Prostate gland (tissue), 2 donors: ENCODE measurements around the gene NRXN3. TPM values are rescaled to one million over a fixed set of nuclear protein-coding genes. Genes with fewer than 3 reads are reported as not detected.

Source experiments
- DNase-seq: peaks from one replicate; pipeline ENCODE4 v3.0.0-alpha.2; 2019; ENCODE audit warnings: low spot score
- H3K27ac ChIP-seq, 2 donors: fragments of 200-600 bp; sonication (generic); 2 replicates each; pipeline ENCODE4 v1.5.1; 2017 to 2019
- H3K27me3 ChIP-seq: fragments of 200-600 bp; sonication (generic); replicated peaks from 2 replicates; pipeline ENCODE4 v1.5.1; 2019; ENCODE audit not compliant: insufficient read depth
- H3K36me3 ChIP-seq, 2 donors: fragments of 200-600 bp; sonication (generic); 1 replicate in 1 of 2; 2 replicates in 1 of 2; pipeline versions ENCODE4 v1.5.1 to v1.8.1; 2017 to 2019
- H3K4me1 ChIP-seq: fragments of 200-600 bp; sonication (generic); replicated peaks from 2 replicates; pipeline ENCODE4 v1.5.1; 2019
- H3K4me3 ChIP-seq, 2 donors: fragments of 200-600 bp; sonication (generic); 2 replicates each; pipeline ENCODE4 v1.5.1; 2017 to 2019
- H3K9me3 ChIP-seq: fragments of 200-600 bp; sonication (generic); 2 replicates; pipeline ENCODE4 v1.5.1; 2017
- POLR2A ChIP-seq: fragments of 450-650 bp; IDR thresholded peaks from one replicate; pipeline ENCODE4 v1.6.1; 2016; ENCODE audit warnings: antibody characterized with exemption, mild to moderate bottlenecking
- POLR2AphosphoS5 ChIP-seq: sonication (generic); formaldehyde crosslinking; IDR thresholded peaks from one replicate; pipeline ENCODE4 v1.6.1; 2017; ENCODE audit warnings: antibody characterized with exemption
- WGBS: methylation state at CpG from one replicate; pipeline ENCODE4 v1.1.5; 2018; 5-methylcytosine and 5-hydroxymethylcytosine counted together
- intact Hi-C: fragments of 100-400 bp; cut with DNase I; formaldehyde crosslinking; loops from one replicate; pipeline ENCODE4 v1.14.2; 2022
- total RNA-seq, 2 donors: library from RNA; depleted of rRNA; stranded (reverse); fragments of >200 nt; gene quantifications; one replicate each; pipeline ENCODE4 v1.1.0, GENCODE V29; 2016
- TF ChIP-seq, protein P1 (sequence below), 4 experiments: fragments of 200-600 bp in 2 of 4; fragments of 450-650 bp in 2 of 4; sonication (generic) in 2 of 4; IDR thresholded peaks; 1 replicate in 3 of 4; 2 replicates in 1 of 4; pipeline ENCODE4 v1.5.1; 2016 to 2019; ENCODE audit warnings: antibody characterized with exemption in 4 of 4, mild to moderate bottlenecking in 2 of 4, moderate library complexity in 2 of 4

Gene NRXN3
- total RNA-seq, 2 donors from 2014 or later: 6.6 to 8.2 TPM

DNA sequence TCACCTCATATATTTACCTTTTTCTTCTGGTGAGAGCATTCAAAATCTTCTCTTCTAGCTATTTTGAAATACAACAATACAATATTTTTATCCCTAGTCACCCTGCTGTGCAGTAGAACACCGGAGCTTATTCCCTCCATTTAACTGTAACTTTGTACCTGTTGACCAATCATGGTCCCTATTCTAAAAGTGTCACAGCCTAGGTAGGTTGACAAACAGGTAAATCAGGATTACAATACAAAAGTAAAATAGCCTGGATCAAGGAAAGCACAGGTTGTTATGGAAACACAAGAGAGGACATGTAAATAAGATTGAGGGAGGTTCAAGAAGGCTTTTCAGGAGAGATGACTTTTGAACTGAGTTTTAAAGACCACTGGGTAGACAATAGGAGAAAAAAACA lies 1370.2 kb downstream of the NRXN3 start:
- WGBS: 63% methylated on average over 1 of the region's 1 CpG
- no peaks in the 10 kb centered on the region for H3K9me3 ChIP-seq
- H3K27me3 ChIP-seq: no peaks in the 10 kb centered on the region
- H3K4me1 ChIP-seq: no peaks in the 10 kb centered on the region
- H3K27ac ChIP-seq: no peak overlapping the region
- TF ChIP-seq POLR2A: no peak
- TF ChIP-seq POLR2AphosphoS5: peak; percentile 6
- TF ChIP-seq, protein P1, sequence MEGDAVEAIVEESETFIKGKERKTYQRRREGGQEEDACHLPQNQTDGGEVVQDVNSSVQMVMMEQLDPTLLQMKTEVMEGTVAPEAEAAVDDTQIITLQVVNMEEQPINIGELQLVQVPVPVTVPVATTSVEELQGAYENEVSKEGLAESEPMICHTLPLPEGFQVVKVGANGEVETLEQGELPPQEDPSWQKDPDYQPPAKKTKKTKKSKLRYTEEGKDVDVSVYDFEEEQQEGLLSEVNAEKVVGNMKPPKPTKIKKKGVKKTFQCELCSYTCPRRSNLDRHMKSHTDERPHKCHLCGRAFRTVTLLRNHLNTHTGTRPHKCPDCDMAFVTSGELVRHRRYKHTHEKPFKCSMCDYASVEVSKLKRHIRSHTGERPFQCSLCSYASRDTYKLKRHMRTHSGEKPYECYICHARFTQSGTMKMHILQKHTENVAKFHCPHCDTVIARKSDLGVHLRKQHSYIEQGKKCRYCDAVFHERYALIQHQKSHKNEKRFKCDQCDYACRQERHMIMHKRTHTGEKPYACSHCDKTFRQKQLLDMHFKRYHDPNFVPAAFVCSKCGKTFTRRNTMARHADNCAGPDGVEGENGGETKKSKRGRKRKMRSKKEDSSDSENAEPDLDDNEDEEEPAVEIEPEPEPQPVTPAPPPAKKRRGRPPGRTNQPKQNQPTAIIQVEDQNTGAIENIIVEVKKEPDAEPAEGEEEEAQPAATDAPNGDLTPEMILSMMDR (IDR thresholded peaks at IDR 0.05): no peak
- no peak for DNase-seq
- H3K4me3 ChIP-seq: no peak overlapping the region
- intact Hi-C loops: no loop called here
- H3K36me3 ChIP-seq: no peaks in the 10 kb centered on the region

DNA sequence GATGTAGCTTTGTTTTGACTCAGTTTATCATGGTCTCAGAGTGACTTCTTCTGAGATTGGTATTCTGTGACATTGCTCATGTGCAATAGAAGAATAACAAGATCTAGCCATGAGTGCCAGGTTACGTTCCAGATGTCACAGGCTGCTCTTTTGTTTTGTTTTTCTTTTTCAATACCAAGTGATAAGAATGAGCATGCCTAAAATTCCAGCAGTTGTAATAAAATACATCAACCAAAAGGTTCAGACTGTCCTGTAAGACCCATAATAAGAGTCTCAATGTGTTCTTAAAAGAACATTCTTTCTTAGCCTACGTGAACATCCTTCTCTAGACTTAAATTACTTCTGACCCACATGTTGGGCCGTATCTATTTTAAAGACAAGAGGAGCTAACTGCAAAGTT lies 1371.9 kb downstream of the NRXN3 start:
- WGBS: 32% methylated on average over 3 of the region's 3 CpGs
- intact Hi-C loops: no loop called here
- Histone ChIP-seq H3K27ac (no peak overlapping the region), H3K36me3 (no peaks in the 10 kb centered on the region), H3K4me3 (no peak overlapping the region), H3K9me3 (no peaks in the 10 kb centered on the region), H3K27me3 (no peaks in the 10 kb centered on the region), H3K4me1 (no peaks in the 10 kb centered on the region)
- TF ChIP-seq POLR2AphosphoS5 (no peak), POLR2A (no peak)
- TF ChIP-seq, protein P1 (IDR thresholded peaks at IDR 0.05): no peak
- DNase-seq: no peak

DNA sequence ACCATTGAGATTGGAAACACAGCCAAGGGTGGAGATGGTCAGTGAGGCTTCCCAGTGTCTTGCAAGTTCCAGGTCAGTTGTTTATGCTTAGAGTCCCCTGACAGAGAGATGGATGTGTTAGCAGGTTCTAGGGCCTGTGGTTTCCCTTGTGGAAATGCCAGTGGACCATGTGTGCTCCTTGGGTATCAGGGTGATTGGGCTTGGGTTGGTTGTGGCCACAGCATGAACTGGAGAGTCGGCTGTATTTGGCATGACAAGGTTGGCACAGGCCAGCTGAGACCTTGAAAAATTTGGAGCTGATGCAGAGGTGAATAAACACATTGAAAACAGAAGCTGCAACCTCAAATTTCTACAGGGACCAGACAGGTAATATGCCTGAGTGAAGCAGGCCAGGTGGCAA lies 1373.2 kb downstream of the NRXN3 start:
- H3K36me3 ChIP-seq: no peaks in the 10 kb centered on the region
- WGBS: 76% methylated on average over 1 of the region's 1 CpG
- H3K9me3 ChIP-seq: no peaks in the 10 kb centered on the region
- H3K27ac ChIP-seq: no peak overlapping the region
- intact Hi-C loops: no loop called here
- no peak for TF ChIP-seq POLR2A
- TF ChIP-seq, protein P1 (IDR thresholded peaks at IDR 0.05): no peak
- no peak for TF ChIP-seq POLR2AphosphoS5
- no peak overlapping the region for H3K4me3 ChIP-seq
- no peak for DNase-seq
- no peaks in the 10 kb centered on the region for H3K4me1 ChIP-seq
- no peaks in the 10 kb centered on the region for H3K27me3 ChIP-seq

- Histone ChIP-seq H3K4me1 (no peaks in the 10 kb centered on the region), H3K36me3 (no peaks in the 10 kb centered on the region), H3K27me3 (no peaks in the 10 kb centered on the region), H3K27ac (no peak overlapping the region), H3K9me3 (no peaks in the 10 kb centered on the region), H3K4me3 (no peak overlapping the region)
- TF ChIP-seq, protein P1 (IDR thresholded peaks at IDR 0.05): peak in 2 of 4 experiments; percentile 28 to 40
- TF ChIP-seq POLR2A (no peak), POLR2AphosphoS5 (no peak)
- WGBS: 53% methylated on average over 7 of the region's 7 CpGs
- intact Hi-C loops: no loop called here
- peak; percentile 17 for DNase-seq
Observed at GRCh38 chr14:79543967-79544697, 1374.0 kb downstream of the NRXN3 start.

DNA sequence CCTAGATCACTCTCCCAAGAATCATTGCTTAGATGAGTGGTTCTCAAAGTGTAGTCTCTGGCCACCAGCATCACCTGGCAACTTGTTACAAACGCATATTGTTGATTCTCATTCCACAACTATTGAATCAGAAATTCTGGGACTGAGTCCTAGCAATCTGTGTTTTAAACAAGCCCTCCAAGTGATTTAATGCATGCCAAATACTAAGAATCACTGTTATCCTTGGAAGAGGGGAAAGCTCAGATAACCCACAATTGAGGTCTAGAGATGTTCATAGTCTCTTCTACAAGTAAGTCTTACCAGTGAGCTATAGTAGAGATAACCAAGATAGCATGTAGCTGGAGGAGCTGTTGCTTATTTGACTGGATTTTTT lies 1374.5 kb downstream of the NRXN3 start:
- intact Hi-C loops: no loop called here

More for the DNA sequence above, 1374.5 kb downstream of the NRXN3 start:
- WGBS: 56% methylated on average over 1 of the region's 1 CpG
- no peak overlapping the region for H3K27ac ChIP-seq
- H3K27me3 ChIP-seq: no peaks in the 10 kb centered on the region
- H3K36me3 ChIP-seq: no peaks in the 10 kb centered on the region
- no peak overlapping the region for H3K4me3 ChIP-seq
- no peaks in the 10 kb centered on the region for H3K9me3 ChIP-seq
- no peak for DNase-seq
- H3K4me1 ChIP-seq: no peaks in the 10 kb centered on the region
- TF ChIP-seq POLR2AphosphoS5: no peak
- TF ChIP-seq, protein P1 (IDR thresholded peaks at IDR 0.05): no peak
- no peak for TF ChIP-seq POLR2A
